ENCODE results near the gene XCR1. TPM values are rescaled to one million over a fixed set of nuclear protein-coding genes. Genes with fewer than 3 reads are reported as not detected.
"Not testable (repeated sequence)": the region's sequence is repeated elsewhere in the genome, so short reads cannot be mapped to it uniquely, and the experiment has no call there.

XCR1 gene
- total RNA-seq, 1 donor, result not detected

GRCh38 chr3:46056686-46057085 lies 29.4 kb upstream of the XCR1 start:
- Histone ChIP-seq H3K4me2 (ENCODE audit: insufficient read depth, low read length) (no peak overlapping the region), H4K20me1 (ENCODE audit: insufficient read depth, low read length) (no peaks in the 10 kb centered on the region), H3K79me2 (ENCODE audit: insufficient read depth, low read length) (no peaks in the 10 kb centered on the region), H3K27me3 (ENCODE audit: insufficient read depth, low read length) (peaks cover 56% of the 10 kb centered on the region), H3K36me3 (ENCODE audit: insufficient read depth, low read length) (no peaks in the 10 kb centered on the region), H3K4me1 (ENCODE audit: insufficient read depth, low read length) (peaks cover 4% of the 10 kb centered on the region), H2AFZ (ENCODE audit: low read length) (no peak overlapping the region), H3K27ac (ENCODE audit: low read depth, low read length) (no peak overlapping the region), H3K4me3 (ENCODE audit: insufficient read depth, low read length) (no peak overlapping the region), H3K9me3 (ENCODE audit: low read depth, low read length) (no peaks in the 10 kb centered on the region)
- no peak for DNase-seq (ENCODE audit: insufficient read length, low spot score, missing footprints)
- no peak for TF ChIP-seq CTCF (IDR thresholded peaks at IDR 0.05; ENCODE audit: extremely low read depth, low read depth, low read length)

GRCh38 chr3:46053761-46054515 lies 26.7 kb upstream of the XCR1 start:
- H3K4me3 ChIP-seq (ENCODE audit: insufficient read depth, low read length); H3K36me3 ChIP-seq (ENCODE audit: insufficient read depth, low read length); H3K79me2 ChIP-seq (ENCODE audit: insufficient read depth, low read length); H3K27ac ChIP-seq (ENCODE audit: low read depth, low read length); H3K4me1 ChIP-seq (ENCODE audit: insufficient read depth, low read length); DNase-seq (ENCODE audit: insufficient read length, low spot score, missing footprints); H4K20me1 ChIP-seq (ENCODE audit: insufficient read depth, low read length); H2AFZ ChIP-seq (ENCODE audit: low read length); H3K9me3 ChIP-seq (ENCODE audit: low read depth, low read length); H3K4me2 ChIP-seq (ENCODE audit: insufficient read depth, low read length): not testable (repeated sequence)
- peaks cover 62% of the 10 kb centered on the region for H3K27me3 ChIP-seq (ENCODE audit: insufficient read depth, low read length)

GRCh38 chr3:46053265-46053664 lies 26.0 kb upstream of the XCR1 start:
- H3K27ac ChIP-seq (ENCODE audit: low read depth, low read length); H3K79me2 ChIP-seq (ENCODE audit: insufficient read depth, low read length); DNase-seq (ENCODE audit: insufficient read length, low spot score, missing footprints); H3K4me1 ChIP-seq (ENCODE audit: insufficient read depth, low read length); H3K4me3 ChIP-seq (ENCODE audit: insufficient read depth, low read length); H3K4me2 ChIP-seq (ENCODE audit: insufficient read depth, low read length); H2AFZ ChIP-seq (ENCODE audit: low read length); H3K36me3 ChIP-seq (ENCODE audit: insufficient read depth, low read length); H3K9me3 ChIP-seq (ENCODE audit: low read depth, low read length); H4K20me1 ChIP-seq (ENCODE audit: insufficient read depth, low read length): not testable (repeated sequence)
- H3K27me3 ChIP-seq (ENCODE audit: insufficient read depth, low read length), result peaks cover 63% of the 10 kb centered on the region

- no peak overlapping the region for H3K4me3 ChIP-seq (ENCODE audit: insufficient read depth, low read length)
- DNase-seq (ENCODE audit: insufficient read length, low spot score, missing footprints), result no peak
- no peak overlapping the region for H2AFZ ChIP-seq (ENCODE audit: low read length)
- H3K36me3 ChIP-seq (ENCODE audit: insufficient read depth, low read length), result no peaks in the 10 kb centered on the region
- H4K20me1 ChIP-seq (ENCODE audit: insufficient read depth, low read length), result no peaks in the 10 kb centered on the region
- no peaks in the 10 kb centered on the region for H3K4me1 ChIP-seq (ENCODE audit: insufficient read depth, low read length)
- H3K27ac ChIP-seq (ENCODE audit: low read depth, low read length), result no peak overlapping the region
- no peaks in the 10 kb centered on the region for H3K79me2 ChIP-seq (ENCODE audit: insufficient read depth, low read length)
- no peak overlapping the region for H3K4me2 ChIP-seq (ENCODE audit: insufficient read depth, low read length)
- peaks cover 58% of the 10 kb centered on the region for H3K27me3 ChIP-seq (ENCODE audit: insufficient read depth, low read length)
- no peak for TF ChIP-seq CTCF (IDR thresholded peaks at IDR 0.05; ENCODE audit: extremely low read depth, low read depth, low read length)
- no peaks in the 10 kb centered on the region for H3K9me3 ChIP-seq (ENCODE audit: low read depth, low read length)
These were observed 25.2 kb upstream of the XCR1 start for GRCh38 chr3:46052531-46052930.

- H3K4me1 ChIP-seq (ENCODE audit: insufficient read depth, low read length), result no peaks in the 10 kb centered on the region
- no peak overlapping the region for H3K4me3 ChIP-seq (ENCODE audit: insufficient read depth, low read length)
- no peaks in the 10 kb centered on the region for H4K20me1 ChIP-seq (ENCODE audit: insufficient read depth, low read length)
- no peak overlapping the region for H3K4me2 ChIP-seq (ENCODE audit: insufficient read depth, low read length)
- H3K79me2 ChIP-seq (ENCODE audit: insufficient read depth, low read length), result no peaks in the 10 kb centered on the region
- no peak overlapping the region for H3K27ac ChIP-seq (ENCODE audit: low read depth, low read length)
- no peaks in the 10 kb centered on the region for H3K9me3 ChIP-seq (ENCODE audit: low read depth, low read length)
- peaks cover 32% of the 10 kb centered on the region for H3K27me3 ChIP-seq (ENCODE audit: insufficient read depth, low read length)
- no peaks in the 10 kb centered on the region for H3K36me3 ChIP-seq (ENCODE audit: insufficient read depth, low read length)
- H2AFZ ChIP-seq (ENCODE audit: low read length), result no peak overlapping the region
- no peak for TF ChIP-seq CTCF (IDR thresholded peaks at IDR 0.05; ENCODE audit: extremely low read depth, low read depth, low read length)
- no peak for DNase-seq (ENCODE audit: insufficient read length, low spot score, missing footprints)
These were observed 21.8 kb upstream of the XCR1 start for GRCh38 chr3:46049093-46049492.

GRCh38 chr3:46046231-46046630 lies 18.9 kb upstream of the XCR1 start:
- DNase-seq (ENCODE audit: insufficient read length, low spot score, missing footprints); H3K36me3 ChIP-seq (ENCODE audit: insufficient read depth, low read length); H2AFZ ChIP-seq (ENCODE audit: low read length); H3K79me2 ChIP-seq (ENCODE audit: insufficient read depth, low read length); H3K4me1 ChIP-seq (ENCODE audit: insufficient read depth, low read length); H4K20me1 ChIP-seq (ENCODE audit: insufficient read depth, low read length); H3K27ac ChIP-seq (ENCODE audit: low read depth, low read length); H3K4me3 ChIP-seq (ENCODE audit: insufficient read depth, low read length); H3K4me2 ChIP-seq (ENCODE audit: insufficient read depth, low read length); H3K9me3 ChIP-seq (ENCODE audit: low read depth, low read length): not testable (repeated sequence)
- peaks cover 30% of the 10 kb centered on the region for H3K27me3 ChIP-seq (ENCODE audit: insufficient read depth, low read length)
